Measurements from ENCODE around the gene KIAA1217. TPM values are rescaled to one million over a fixed set of nuclear protein-coding genes. Genes with fewer than 3 reads are reported as not detected.

The KIAA1217 gene
- total RNA-seq, 1 experiment from 2014 or later: not detected

DNA sequence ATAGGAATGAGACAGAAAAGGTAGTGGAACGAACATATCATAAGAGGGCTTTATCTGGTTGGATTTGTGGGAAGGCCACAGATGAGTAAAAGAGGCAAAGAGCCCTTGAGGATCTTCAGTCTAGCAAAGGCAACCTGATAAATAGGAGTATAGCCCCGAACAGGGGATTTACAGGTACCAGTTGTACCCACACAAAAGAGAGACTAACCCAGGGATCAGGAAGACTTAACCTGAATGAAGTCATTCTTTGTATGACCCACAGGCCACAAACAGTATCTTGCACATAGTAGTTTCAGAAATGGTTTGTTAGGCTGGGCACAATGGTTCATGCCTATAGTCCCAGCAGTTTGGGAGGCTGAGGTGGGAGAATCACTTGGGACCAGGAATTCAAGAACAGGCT, 306.5 kb downstream of the KIAA1217 start:
- Histone ChIP-seq H3K4me1 (ENCODE audit: low read length) (no peaks in the 10 kb centered on the region), H3K27me3 (ENCODE audit: low read length) (no peaks in the 10 kb centered on the region)

GRCh38 chr10:24518411-24518810, 309.5 kb downstream of the KIAA1217 start:
- Histone ChIP-seq H3K9ac (ENCODE audit: low read length) (no peak overlapping the region), H3K4me1 (ENCODE audit: low read length) (no peaks in the 10 kb centered on the region), H4K20me1 (ENCODE audit: insufficient read depth, low read depth, low read length) (no peaks in the 10 kb centered on the region), H3K36me3 (ENCODE audit: insufficient read depth, low read length) (no peaks in the 10 kb centered on the region), H3K79me2 (ENCODE audit: low read length) (no peaks in the 10 kb centered on the region), H3K9me2 (replicated peaks; ENCODE audit: insufficient read depth, low read length) (no peaks in the 10 kb centered on the region), H3K4me3 (ENCODE audit: low read length) (no peak overlapping the region), H3K4me2 (ENCODE audit: low read depth, low read length, poor library complexity, severe bottlenecking) (no peak overlapping the region), H3K27ac (ENCODE audit: low read length) (no peak overlapping the region), H3K9me3 (ENCODE audit: low read length) (no peaks in the 10 kb centered on the region), H2AFZ (ENCODE audit: low read length) (no peak overlapping the region), H3K27me3 (ENCODE audit: low read length) (no peaks in the 10 kb centered on the region)
- no peak for DNase-seq

More for the DNA sequence above, 306.5 kb downstream of the KIAA1217 start:
- Histone ChIP-seq H3K79me2 (ENCODE audit: low read length) (no peaks in the 10 kb centered on the region), H3K36me3 (ENCODE audit: insufficient read depth, low read length) (no peaks in the 10 kb centered on the region), H4K20me1 (ENCODE audit: insufficient read depth, low read depth, low read length) (no peaks in the 10 kb centered on the region), H3K9ac (ENCODE audit: low read length) (no peak overlapping the region), H2AFZ (ENCODE audit: low read length) (no peak overlapping the region), H3K4me2 (ENCODE audit: low read depth, low read length, poor library complexity, severe bottlenecking) (no peak overlapping the region), H3K9me3 (ENCODE audit: low read length) (no peaks in the 10 kb centered on the region), H3K9me2 (replicated peaks; ENCODE audit: insufficient read depth, low read length) (no peaks in the 10 kb centered on the region), H3K4me3 (ENCODE audit: low read length) (no peak overlapping the region), H3K27ac (ENCODE audit: low read length) (no peak overlapping the region)
- DNase-seq: no peak

GRCh38 chr10:24518981-24519597, 310.2 kb downstream of the KIAA1217 start:
- Histone ChIP-seq H3K27me3 (ENCODE audit: low read length) (no peaks in the 10 kb centered on the region), H3K27ac (ENCODE audit: low read length) (no peak overlapping the region), H3K4me3 (ENCODE audit: low read length) (no peak overlapping the region), H3K79me2 (ENCODE audit: low read length) (no peaks in the 10 kb centered on the region), H3K36me3 (ENCODE audit: insufficient read depth, low read length) (no peaks in the 10 kb centered on the region), H2AFZ (ENCODE audit: low read length) (no peak overlapping the region), H3K9ac (ENCODE audit: low read length) (no peak overlapping the region), H3K9me2 (replicated peaks; ENCODE audit: insufficient read depth, low read length) (no peaks in the 10 kb centered on the region), H3K9me3 (ENCODE audit: low read length) (no peaks in the 10 kb centered on the region), H3K4me2 (ENCODE audit: low read depth, low read length, poor library complexity, severe bottlenecking) (no peak overlapping the region), H4K20me1 (ENCODE audit: insufficient read depth, low read depth, low read length) (no peaks in the 10 kb centered on the region), H3K4me1 (ENCODE audit: low read length) (no peaks in the 10 kb centered on the region)
- peak; percentile 69 for DNase-seq

DNA sequence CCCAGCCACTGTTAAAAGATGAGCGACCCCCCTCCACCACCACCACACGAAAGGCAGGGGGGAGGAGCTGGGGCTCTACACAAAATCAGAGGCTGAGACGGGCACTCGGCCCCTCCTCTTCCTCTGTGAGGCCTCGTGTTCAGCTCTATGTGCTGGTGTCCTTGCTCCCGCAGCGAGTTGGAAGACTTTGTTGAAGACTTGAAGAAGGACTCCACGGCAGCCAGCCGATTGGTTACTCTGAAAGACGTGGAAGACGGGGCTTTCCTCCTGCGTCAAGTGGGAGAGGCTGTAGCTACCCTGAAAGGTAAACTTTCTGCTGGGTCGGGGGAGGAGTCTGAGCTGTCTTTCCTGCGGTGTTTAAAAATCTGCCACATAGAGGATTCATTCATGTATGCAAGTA, 311.0 kb downstream of the KIAA1217 start:
- H3K27me3 ChIP-seq (ENCODE audit: low read length): no peaks in the 10 kb centered on the region
- H3K9me3 ChIP-seq (ENCODE audit: low read length): no peaks in the 10 kb centered on the region
- H3K27ac ChIP-seq (ENCODE audit: low read length): no peak overlapping the region
- no peak overlapping the region for H3K4me2 ChIP-seq (ENCODE audit: low read depth, low read length, poor library complexity, severe bottlenecking)
- no peaks in the 10 kb centered on the region for H3K9me2 ChIP-seq (replicated peaks; ENCODE audit: insufficient read depth, low read length)
- no peaks in the 10 kb centered on the region for H4K20me1 ChIP-seq (ENCODE audit: insufficient read depth, low read depth, low read length)
- no peak for DNase-seq
- no peaks in the 10 kb centered on the region for H3K36me3 ChIP-seq (ENCODE audit: insufficient read depth, low read length)
- H3K4me3 ChIP-seq (ENCODE audit: low read length): no peak overlapping the region
- H2AFZ ChIP-seq (ENCODE audit: low read length): no peak overlapping the region
- no peaks in the 10 kb centered on the region for H3K4me1 ChIP-seq (ENCODE audit: low read length)
- H3K9ac ChIP-seq (ENCODE audit: low read length): no peak overlapping the region
- H3K79me2 ChIP-seq (ENCODE audit: low read length): no peaks in the 10 kb centered on the region

- H3K9me3 ChIP-seq (ENCODE audit: low read length): no peaks in the 10 kb centered on the region
- no peaks in the 10 kb centered on the region for H3K4me1 ChIP-seq (ENCODE audit: low read length)
- no peak overlapping the region for H3K27ac ChIP-seq (ENCODE audit: low read length)
- no peaks in the 10 kb centered on the region for H3K9me2 ChIP-seq (replicated peaks; ENCODE audit: insufficient read depth, low read length)
- H3K4me3 ChIP-seq (ENCODE audit: low read length): no peak overlapping the region
- H2AFZ ChIP-seq (ENCODE audit: low read length): no peak overlapping the region
- H3K79me2 ChIP-seq (ENCODE audit: low read length): no peaks in the 10 kb centered on the region
- no peak overlapping the region for H3K4me2 ChIP-seq (ENCODE audit: low read depth, low read length, poor library complexity, severe bottlenecking)
- H3K27me3 ChIP-seq (ENCODE audit: low read length): no peaks in the 10 kb centered on the region
- no peak overlapping the region for H3K9ac ChIP-seq (ENCODE audit: low read length)
- no peaks in the 10 kb centered on the region for H4K20me1 ChIP-seq (ENCODE audit: insufficient read depth, low read depth, low read length)
- no peak for DNase-seq
- H3K36me3 ChIP-seq (ENCODE audit: insufficient read depth, low read length): no peaks in the 10 kb centered on the region
Measured at GRCh38 chr10:24524314-24524713, 315.4 kb downstream of the KIAA1217 start.

- no peak overlapping the region for H3K9ac ChIP-seq (ENCODE audit: low read length)
Measured at GRCh38 chr10:24526085-24526649, 317.2 kb downstream of the KIAA1217 start.

GRCh38 chr10:24528946-24529345, 320.0 kb downstream of the KIAA1217 start:
- no peak overlapping the region for H3K4me2 ChIP-seq (ENCODE audit: low read depth, low read length, poor library complexity, severe bottlenecking)

More at GRCh38 chr10:24526085-24526649, 317.2 kb downstream of the KIAA1217 start:
- no peak overlapping the region for H3K4me3 ChIP-seq (ENCODE audit: low read length)
- H3K79me2 ChIP-seq (ENCODE audit: low read length): no peaks in the 10 kb centered on the region
- H3K9me3 ChIP-seq (ENCODE audit: low read length): no peaks in the 10 kb centered on the region
- H3K4me1 ChIP-seq (ENCODE audit: low read length): no peaks in the 10 kb centered on the region
- no peak for DNase-seq
- no peak overlapping the region for H3K27ac ChIP-seq (ENCODE audit: low read length)
- no peak overlapping the region for H3K4me2 ChIP-seq (ENCODE audit: low read depth, low read length, poor library complexity, severe bottlenecking)
- H3K9me2 ChIP-seq (replicated peaks; ENCODE audit: insufficient read depth, low read length): no peaks in the 10 kb centered on the region
- no peaks in the 10 kb centered on the region for H3K27me3 ChIP-seq (ENCODE audit: low read length)
- H3K36me3 ChIP-seq (ENCODE audit: insufficient read depth, low read length): no peaks in the 10 kb centered on the region
- H2AFZ ChIP-seq (ENCODE audit: low read length): no peak overlapping the region
- H4K20me1 ChIP-seq (ENCODE audit: insufficient read depth, low read depth, low read length): no peaks in the 10 kb centered on the region

GRCh38 chr10:24531439-24531838, 322.5 kb downstream of the KIAA1217 start:
- no peak overlapping the region for H3K4me2 ChIP-seq (ENCODE audit: low read depth, low read length, poor library complexity, severe bottlenecking)
- H3K9ac ChIP-seq (ENCODE audit: low read length): no peak overlapping the region
- H3K79me2 ChIP-seq (ENCODE audit: low read length): no peaks in the 10 kb centered on the region
- H3K4me1 ChIP-seq (ENCODE audit: low read length): no peaks in the 10 kb centered on the region
- H3K27me3 ChIP-seq (ENCODE audit: low read length): no peaks in the 10 kb centered on the region
- no peaks in the 10 kb centered on the region for H3K36me3 ChIP-seq (ENCODE audit: insufficient read depth, low read length)
- H4K20me1 ChIP-seq (ENCODE audit: insufficient read depth, low read depth, low read length): no peaks in the 10 kb centered on the region
- H3K4me3 ChIP-seq (ENCODE audit: low read length): no peak overlapping the region
- H3K27ac ChIP-seq (ENCODE audit: low read length): no peak overlapping the region
- H3K9me3 ChIP-seq (ENCODE audit: low read length): peaks cover 5% of the 10 kb centered on the region; the same call in 1 of the 2 replicates
- H3K9me2 ChIP-seq (replicated peaks; ENCODE audit: insufficient read depth, low read length): no peaks in the 10 kb centered on the region
- no peak overlapping the region for H2AFZ ChIP-seq (ENCODE audit: low read length)
- no peak for DNase-seq

More at GRCh38 chr10:24528946-24529345, 320.0 kb downstream of the KIAA1217 start:
- Histone ChIP-seq H3K79me2 (ENCODE audit: low read length) (no peaks in the 10 kb centered on the region), H4K20me1 (ENCODE audit: insufficient read depth, low read depth, low read length) (no peaks in the 10 kb centered on the region), H3K27me3 (ENCODE audit: low read length) (no peaks in the 10 kb centered on the region), H3K9ac (ENCODE audit: low read length) (no peak overlapping the region), H3K9me2 (replicated peaks; ENCODE audit: insufficient read depth, low read length) (no peaks in the 10 kb centered on the region), H3K4me1 (ENCODE audit: low read length) (no peaks in the 10 kb centered on the region), H2AFZ (ENCODE audit: low read length) (no peak overlapping the region), H3K27ac (ENCODE audit: low read length) (no peak overlapping the region), H3K4me3 (ENCODE audit: low read length) (no peak overlapping the region), H3K9me3 (ENCODE audit: low read length) (no peaks in the 10 kb centered on the region), H3K36me3 (ENCODE audit: insufficient read depth, low read length) (no peaks in the 10 kb centered on the region)
- DNase-seq: no peak
